LNCAP (cell line): Measurements from ENCODE around the gene ZNF385B.
A peak's percentile ranks its signal among the peaks of the same experiment; 100 is the strongest.

Experiments
- TF ChIP-seq, protein P1 (sequence below): fragments of 450-650 bp; IDR thresholded peaks from 2 replicates; pipeline ENCODE4 v1.5.1; 2017; ENCODE audit warnings: mild to moderate bottlenecking

ZNF385B gene

DNA sequence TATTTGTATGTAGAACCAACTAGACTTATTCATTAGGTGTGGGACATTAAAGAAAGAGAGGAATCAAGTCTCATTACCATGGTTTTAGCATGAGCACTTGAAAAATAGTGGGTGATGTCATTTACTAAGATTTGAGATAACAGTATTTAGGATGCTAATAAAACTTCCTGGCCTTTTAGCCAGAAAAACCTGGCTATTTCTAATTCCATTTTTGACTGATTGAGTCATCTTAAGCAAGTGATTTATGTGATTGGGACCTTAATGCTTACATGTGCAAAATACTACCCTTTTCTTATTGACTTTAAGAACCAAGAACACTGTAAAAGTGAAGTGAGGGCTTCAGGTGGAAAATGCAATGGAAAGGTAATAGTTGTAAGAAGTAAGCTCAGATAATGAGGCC is 400.0 kb downstream of the ZNF385B start:
- TF ChIP-seq, protein P1, sequence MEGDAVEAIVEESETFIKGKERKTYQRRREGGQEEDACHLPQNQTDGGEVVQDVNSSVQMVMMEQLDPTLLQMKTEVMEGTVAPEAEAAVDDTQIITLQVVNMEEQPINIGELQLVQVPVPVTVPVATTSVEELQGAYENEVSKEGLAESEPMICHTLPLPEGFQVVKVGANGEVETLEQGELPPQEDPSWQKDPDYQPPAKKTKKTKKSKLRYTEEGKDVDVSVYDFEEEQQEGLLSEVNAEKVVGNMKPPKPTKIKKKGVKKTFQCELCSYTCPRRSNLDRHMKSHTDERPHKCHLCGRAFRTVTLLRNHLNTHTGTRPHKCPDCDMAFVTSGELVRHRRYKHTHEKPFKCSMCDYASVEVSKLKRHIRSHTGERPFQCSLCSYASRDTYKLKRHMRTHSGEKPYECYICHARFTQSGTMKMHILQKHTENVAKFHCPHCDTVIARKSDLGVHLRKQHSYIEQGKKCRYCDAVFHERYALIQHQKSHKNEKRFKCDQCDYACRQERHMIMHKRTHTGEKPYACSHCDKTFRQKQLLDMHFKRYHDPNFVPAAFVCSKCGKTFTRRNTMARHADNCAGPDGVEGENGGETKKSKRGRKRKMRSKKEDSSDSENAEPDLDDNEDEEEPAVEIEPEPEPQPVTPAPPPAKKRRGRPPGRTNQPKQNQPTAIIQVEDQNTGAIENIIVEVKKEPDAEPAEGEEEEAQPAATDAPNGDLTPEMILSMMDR, result no peak

DNA sequence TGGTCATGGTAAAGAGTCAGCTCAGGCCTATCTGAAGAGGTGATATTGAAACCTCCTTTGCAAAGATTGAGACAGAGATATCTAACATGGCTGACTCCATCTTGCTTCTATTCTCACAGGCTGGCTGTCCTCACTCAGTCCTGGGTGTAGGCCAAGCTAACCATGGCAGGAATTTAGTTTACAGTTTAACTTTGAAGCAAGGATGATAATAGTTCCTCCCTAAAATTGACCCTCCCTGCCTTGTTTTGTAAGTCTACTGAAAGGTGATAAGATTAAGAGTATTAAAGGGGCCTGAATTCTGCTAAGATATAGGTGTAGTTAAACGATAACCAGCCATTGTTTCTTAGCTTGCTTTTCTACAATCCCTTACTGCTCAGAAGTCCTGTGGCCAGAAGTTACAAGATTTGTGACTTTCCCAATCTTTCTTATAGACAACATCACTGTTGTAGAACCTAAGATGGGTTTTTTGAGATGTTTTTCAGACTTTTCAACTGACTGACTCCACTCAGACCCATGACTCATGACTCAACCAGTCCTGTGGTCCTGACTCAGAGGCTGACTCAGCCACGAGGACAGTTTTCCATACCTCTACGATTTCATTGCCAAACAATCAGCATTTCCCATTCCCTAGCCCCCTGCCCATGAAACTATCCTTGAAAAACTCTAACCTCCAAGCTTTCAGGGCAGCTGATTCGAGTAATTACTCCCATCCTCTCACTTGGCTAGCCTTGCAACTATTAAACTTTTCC is 401.1 kb downstream of the ZNF385B start:
- TF ChIP-seq, protein P1, result no peak

DNA sequence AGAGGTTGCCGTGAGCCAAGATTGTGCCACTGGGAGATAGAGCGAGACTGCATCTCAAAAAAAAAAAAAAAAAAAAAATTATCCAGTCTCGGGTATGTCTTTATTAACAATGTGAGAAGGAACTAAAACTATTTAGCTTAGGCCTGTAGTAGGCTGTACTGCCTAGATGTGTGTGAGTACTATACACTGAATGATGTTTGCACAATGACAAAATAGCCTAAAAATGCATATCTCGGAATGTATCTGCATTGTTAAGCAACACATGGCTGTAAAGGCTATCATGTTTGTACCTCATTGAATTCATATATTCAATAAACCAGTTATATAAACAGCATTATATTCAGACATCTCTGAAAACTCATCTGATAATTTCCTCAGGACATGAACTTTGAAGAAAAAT is 405.6 kb downstream of the ZNF385B start:
- TF ChIP-seq, protein P1, result no peak

DNA sequence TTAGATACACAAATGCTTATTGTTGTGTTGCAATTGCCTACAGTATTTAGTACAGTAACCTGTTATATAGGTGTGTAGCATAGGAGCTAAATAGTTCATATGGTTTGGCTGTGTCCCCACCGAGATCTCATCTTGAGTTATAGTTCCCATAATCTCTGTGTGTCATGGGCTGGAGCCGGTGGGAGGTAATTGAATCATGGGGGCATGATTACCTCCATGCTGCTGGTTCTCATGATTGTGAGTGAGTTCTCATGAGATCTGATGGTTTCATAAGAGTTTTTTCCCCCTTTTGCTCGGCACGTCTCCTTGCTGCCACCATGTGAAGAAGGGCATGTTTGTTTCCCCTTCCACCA is 406.3 kb downstream of the ZNF385B start:
- TF ChIP-seq, protein P1, result no peak

DNA sequence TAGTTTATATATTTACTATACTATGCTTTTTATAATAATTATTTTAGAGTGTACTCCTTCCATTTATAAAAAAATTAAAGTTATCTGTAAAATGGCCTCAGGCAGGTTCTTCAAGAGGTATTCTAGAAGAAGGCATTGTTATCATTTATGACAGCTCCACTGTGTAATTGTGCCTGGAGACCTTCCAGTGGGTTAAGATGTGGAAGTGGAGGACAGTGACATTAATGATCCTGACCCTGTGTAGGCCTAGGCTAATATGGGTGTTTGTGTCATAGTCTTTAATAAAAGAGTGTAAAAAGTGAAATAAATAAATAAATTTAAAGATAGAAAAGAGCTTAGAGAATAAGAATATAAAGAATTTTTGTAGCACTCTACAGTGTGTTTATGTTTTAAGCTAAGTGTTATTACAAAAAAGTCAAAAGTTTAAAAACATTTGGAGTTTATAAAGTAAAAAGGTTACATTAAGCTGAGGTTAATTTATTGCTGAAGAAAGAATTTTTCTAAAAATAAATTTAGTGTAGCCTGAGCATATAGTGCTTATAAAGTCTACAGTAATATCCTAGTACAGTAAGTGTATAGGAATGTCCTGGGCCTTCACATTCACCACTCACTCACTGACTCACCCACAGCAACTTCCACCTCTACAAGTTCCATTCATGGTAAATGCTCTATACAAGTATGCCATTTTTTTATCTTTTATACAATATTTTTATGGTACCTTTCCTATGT is 406.8 kb downstream of the ZNF385B start:
- TF ChIP-seq, protein P1, result no peak

DNA sequence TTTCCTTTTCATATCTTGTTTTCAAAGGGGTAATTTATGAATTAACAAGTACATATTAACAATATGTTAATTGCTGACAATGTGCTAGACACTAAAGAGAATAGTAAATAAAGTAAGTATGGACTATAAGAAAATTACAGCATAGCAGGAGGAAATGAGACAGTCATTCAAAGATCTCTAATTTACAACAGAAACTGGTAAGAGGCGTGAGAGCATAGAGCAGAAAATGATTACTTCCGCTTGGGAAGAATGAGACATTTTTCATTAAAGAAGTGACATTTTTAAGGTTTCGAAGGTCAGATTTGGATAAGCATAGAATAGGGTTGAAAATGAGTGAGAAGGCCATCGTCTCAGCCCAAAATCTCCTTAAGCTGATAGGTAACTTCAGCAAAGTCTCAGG is 412.4 kb downstream of the ZNF385B start:
- TF ChIP-seq, protein P1, result no peak

DNA sequence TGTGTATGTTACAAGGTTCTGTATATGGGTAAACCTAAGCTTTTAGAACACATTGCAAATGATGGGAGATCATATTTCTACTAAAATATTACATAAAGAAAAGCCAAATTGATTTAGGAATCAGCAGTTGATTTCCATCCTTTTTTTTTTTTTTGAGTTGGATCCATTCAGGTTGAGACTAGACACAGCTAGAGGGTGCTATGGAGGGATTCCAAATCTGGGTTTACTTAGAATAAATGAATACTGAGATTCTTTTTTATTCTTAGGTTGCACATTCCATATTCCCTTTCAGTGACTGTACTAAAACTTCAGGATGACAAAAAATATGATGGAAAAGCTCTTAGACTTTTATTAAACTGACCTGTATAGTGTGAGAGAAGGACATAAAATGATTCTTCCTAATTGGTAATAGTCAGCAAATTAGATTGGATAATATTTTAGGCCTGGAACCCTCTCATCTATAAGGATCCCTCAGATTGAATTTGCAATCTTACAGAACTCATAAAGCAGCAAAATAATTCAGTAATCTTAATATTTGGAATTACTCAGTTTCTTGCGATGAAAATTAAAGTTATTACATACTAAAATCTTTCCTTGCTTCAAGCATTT is 413.5 kb downstream of the ZNF385B start:
- TF ChIP-seq, protein P1, result peak; percentile 27; the same call in 1 of the 2 replicates
